HG02610 (cell line): Measurements from ENCODE around the gene TIMP3.
"Not testable (repeated sequence)": the region's sequence is repeated elsewhere in the genome, so short reads cannot be mapped to it uniquely, and the experiment has no call there.

Source experiments
- ATAC-seq: cut with Tn5 transposase; IDR thresholded peaks from one replicate; pipeline ENCODE4 v1.9.1; 2021; ENCODE audit warnings: mild to moderate bottlenecking, moderate library complexity; ENCODE audit not compliant: unreplicated experiment

The TIMP3 gene

GRCh38 chr22:32850591-32851517 lies 49.3 kb downstream of the TIMP3 start:
- no peak for ATAC-seq

- no peak for ATAC-seq
Measured at GRCh38 chr22:32852395-32853251, 51.1 kb downstream of the TIMP3 start.

- ATAC-seq, result no peak
Measured at GRCh38 chr22:32853662-32854061, 52.2 kb downstream of the TIMP3 start.

- no peak for ATAC-seq
Measured at GRCh38 chr22:32854351-32854804, 52.9 kb downstream of the TIMP3 start.

- ATAC-seq, result no peak
Measured at GRCh38 chr22:32855045-32855756, 53.7 kb downstream of the TIMP3 start.

GRCh38 chr22:32858121-32858703 lies 56.7 kb downstream of the TIMP3 start:
- no peak for ATAC-seq

- no peak for ATAC-seq
Measured at GRCh38 chr22:32858957-32859356, 57.5 kb downstream of the TIMP3 start.

GRCh38 chr22:32859743-32860142 lies 58.2 kb downstream of the TIMP3 start:
- no peak for ATAC-seq

GRCh38 chr22:32861330-32861729 lies 59.8 kb downstream of the TIMP3 start:
- no peak for ATAC-seq

- ATAC-seq, result no peak
Measured at GRCh38 chr22:32862083-32862482, 60.6 kb downstream of the TIMP3 start.

- no peak for ATAC-seq
Measured at GRCh38 chr22:32862936-32863661, 61.6 kb downstream of the TIMP3 start.

- no peak for ATAC-seq
Measured at GRCh38 chr22:32864041-32864440, 62.5 kb downstream of the TIMP3 start.

- no peak for ATAC-seq
Measured at GRCh38 chr22:32864596-32864995, 63.1 kb downstream of the TIMP3 start.

- no peak for ATAC-seq
Measured at GRCh38 chr22:32866953-32867352, 65.4 kb downstream of the TIMP3 start.

GRCh38 chr22:32868946-32869345 lies 67.4 kb downstream of the TIMP3 start:
- ATAC-seq, result no peak

- no peak for ATAC-seq
Measured at GRCh38 chr22:32870474-32870873, 69.0 kb downstream of the TIMP3 start.

GRCh38 chr22:32873604-32874003 lies 72.1 kb downstream of the TIMP3 start:
- not testable (repeated sequence) for ATAC-seq

GRCh38 chr22:32874385-32874784 lies 72.9 kb downstream of the TIMP3 start:
- no peak for ATAC-seq

GRCh38 chr22:32874976-32875375 lies 73.5 kb downstream of the TIMP3 start:
- ATAC-seq, result no peak

GRCh38 chr22:32876516-32876915 lies 75.0 kb downstream of the TIMP3 start:
- no peak for ATAC-seq
